Suprapubic skin (tissue), 3 donors: ENCODE data around the gene IFT57.

Experiments used
- CTCF ChIP-seq, 2 donors: fragments of 200-600 bp in 1 of 2; fragments of 450-650 bp in 1 of 2; sonication (generic) in 1 of 2; IDR thresholded peaks; one replicate each; pipeline ENCODE4 v1.5.1; 2016 to 2019; ENCODE audit warnings: antibody characterized with exemption in 2 of 2, mild to moderate bottlenecking in 1 of 2, moderate library complexity in 1 of 2
- EP300 ChIP-seq: sonication (generic); formaldehyde crosslinking; IDR thresholded peaks from one replicate; pipeline ENCODE4 v1.6.1; 2017; ENCODE audit warnings: antibody characterized with exemption
- POLR2A ChIP-seq, 2 donors: fragments of 450-650 bp; IDR thresholded peaks; one replicate each; pipeline ENCODE4 v1.6.1; 2017; ENCODE audit warnings: antibody characterized with exemption in 2 of 2, mild to moderate bottlenecking in 2 of 2, moderate library complexity in 2 of 2

GRCh38 chr3:108183971-108184370, 38.3 kb downstream of the IFT57 start:
- TF ChIP-seq CTCF (IDR thresholded peaks at IDR 0.05) (no peak), EP300 (no peak), POLR2A (IDR thresholded peaks at IDR 0.05) (no peak)
